ENCODE results near the gene PTK6.

The PTK6 gene

DNA sequence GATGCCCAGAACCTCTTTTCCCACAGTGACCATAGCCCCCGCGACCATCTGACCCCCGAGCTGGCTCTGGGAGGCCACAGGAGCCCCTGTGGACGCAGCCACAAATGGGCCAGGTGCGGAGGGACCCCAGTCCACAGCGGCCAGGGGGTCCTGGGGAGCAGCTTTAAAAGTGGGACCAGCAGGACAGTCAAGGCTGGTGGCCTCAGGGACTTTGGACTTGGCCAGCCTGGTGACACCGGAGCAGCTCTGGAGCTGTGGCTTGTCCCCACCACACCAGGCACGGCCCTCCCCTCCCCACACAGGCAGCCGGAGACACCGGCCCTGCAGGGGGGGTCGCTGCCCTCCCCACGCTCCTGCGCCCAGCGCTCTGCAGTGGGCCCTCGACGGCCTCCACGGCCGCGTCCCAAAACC, 20.3 kb upstream of the PTK6 start:
- no peak for DNase-seq (ENCODE audit: low read depth in 2 of 2)

DNA sequence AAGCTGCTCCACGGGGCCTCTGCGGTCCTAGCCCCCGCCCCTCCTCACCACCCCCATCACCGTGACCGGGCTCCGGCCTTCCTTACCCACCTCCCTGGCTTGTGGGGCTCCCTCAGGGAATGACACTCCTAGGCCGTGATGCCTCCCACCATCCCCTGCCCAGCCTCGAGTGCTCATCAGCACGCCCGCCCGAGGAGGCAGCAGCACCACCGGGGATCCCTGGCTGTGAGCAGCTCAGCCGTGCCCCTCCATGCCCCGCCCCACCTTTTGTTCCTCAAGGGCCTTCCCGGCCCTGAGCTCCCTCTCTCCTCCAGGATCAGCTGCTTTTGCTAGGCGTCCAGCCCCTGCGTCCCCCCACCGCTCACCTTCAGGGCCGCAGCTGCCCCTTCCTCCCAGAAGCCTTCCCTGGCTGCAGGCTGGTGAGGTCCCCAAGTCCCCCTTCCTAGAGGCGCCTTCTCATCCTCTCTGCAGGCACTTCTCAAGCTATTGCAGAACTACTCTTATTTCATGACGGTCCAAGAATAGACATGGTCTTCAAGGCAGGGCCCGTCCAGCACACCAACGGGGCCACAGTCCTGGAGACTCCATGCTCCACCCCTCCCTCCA, 19.8 kb upstream of the PTK6 start:
- DNase-seq (ENCODE audit: low read depth in 2 of 2): no peak

DNA sequence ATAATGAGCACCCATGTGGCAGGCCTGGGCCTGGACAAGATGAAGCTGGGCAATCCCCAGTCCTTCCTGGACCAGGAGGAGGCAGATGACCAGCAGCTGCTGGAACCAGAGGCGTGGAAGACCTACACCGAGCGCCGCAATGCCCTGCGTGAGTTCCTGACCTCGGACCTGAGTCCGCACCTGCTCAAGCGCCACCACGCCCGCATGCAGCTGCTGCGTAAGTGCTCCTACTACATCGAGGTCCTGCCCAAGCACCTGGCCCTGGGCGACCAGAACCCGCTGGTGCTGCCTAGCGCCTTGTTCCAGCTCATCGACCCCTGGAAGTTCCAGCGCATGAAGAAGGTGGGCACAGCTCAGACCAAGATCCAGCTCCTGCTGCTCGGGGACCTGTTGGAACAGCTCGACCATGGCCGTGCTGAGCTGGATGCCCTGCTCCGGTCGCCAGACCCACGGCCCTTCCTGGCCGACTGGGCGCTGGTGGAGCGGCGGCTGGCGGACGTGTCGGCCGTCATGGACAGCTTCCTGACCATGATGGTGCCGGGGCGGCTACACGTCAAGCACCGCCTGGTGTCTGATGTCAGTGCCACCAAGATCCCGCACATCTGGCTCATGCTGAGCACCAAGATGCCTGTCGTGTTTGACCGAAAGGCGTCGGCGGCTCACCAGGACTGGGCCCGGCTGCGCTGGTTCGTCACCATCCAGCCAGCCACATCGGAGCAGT, 18.6 kb upstream of the PTK6 start:
- no peak for DNase-seq (ENCODE audit: low read depth in 2 of 2)

DNA sequence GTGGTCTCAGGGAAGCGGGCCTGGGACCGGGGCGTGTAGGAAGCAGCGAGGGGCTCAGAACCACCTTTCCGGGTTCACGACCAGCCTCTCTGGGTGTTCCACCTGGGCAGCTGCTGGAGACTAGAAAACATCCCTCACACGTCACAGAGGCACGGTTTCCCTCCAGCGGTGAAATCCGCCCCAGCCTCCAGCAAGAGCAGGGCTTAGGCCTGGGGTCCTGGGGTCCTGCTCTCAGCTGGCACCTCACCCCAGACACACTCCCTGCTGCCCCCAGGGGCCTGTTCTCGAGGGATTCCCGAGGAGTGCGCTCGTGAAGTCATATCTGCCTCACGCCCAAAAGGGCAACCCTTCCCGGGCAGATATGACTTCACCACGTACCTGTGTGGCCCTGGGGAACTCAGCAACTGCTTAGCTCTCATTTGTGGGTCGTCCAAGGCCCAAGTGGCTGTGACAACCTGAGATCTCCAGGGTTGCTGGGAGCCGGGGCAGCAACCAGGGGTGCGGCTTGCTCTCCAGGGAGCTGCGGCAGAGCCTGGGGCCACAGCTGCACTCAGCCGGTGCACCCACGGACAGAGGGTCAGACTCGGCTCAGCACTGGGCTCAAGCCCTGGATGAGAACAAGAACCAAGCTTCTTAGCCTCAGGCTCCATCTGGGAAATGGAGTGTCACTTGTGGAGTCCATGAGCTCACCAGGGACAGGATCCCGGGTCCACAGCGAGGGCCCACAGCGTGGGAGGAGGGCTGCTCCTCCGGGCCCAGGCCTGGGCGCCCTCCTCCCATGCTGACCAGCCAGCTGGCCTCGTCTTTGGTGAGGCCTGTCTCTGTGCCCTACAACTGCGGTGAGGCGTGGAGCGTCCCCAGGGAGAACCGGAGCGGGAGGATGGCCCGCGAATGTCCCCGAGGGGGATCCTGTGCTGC, 17.4 kb upstream of the PTK6 start:
- DNase-seq (ENCODE audit: low read depth in 2 of 2): no peak

DNA sequence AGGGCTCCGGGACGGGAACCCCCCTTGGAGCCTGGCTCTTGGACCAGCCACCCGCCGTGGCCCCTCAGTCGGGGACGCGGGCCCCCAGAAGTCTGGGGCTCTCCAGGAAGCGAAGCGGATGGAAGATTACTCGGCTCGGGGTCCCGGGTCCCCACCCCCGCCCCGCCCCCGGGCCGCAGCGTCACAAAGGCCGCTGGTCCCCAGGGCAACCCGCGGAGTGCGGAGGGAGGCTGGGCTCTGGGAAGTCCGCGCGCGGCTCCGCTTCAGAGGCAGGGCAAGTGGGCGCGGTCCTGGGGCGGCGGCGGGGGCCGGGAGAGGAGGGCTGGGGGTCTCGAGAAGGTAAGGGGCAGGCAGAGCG, 16.7 kb upstream of the PTK6 start, which contains the start of gene FNDC11:
FNDC11 (plus strand) TSS at position 227 of the 358 bp plus-strand sequence. CDS start 1,505 bp downstream, outside the sequence.
- peak in 1 of 2 donors; percentile 31 for DNase-seq (ENCODE audit: low read depth in 2 of 2)

DNA sequence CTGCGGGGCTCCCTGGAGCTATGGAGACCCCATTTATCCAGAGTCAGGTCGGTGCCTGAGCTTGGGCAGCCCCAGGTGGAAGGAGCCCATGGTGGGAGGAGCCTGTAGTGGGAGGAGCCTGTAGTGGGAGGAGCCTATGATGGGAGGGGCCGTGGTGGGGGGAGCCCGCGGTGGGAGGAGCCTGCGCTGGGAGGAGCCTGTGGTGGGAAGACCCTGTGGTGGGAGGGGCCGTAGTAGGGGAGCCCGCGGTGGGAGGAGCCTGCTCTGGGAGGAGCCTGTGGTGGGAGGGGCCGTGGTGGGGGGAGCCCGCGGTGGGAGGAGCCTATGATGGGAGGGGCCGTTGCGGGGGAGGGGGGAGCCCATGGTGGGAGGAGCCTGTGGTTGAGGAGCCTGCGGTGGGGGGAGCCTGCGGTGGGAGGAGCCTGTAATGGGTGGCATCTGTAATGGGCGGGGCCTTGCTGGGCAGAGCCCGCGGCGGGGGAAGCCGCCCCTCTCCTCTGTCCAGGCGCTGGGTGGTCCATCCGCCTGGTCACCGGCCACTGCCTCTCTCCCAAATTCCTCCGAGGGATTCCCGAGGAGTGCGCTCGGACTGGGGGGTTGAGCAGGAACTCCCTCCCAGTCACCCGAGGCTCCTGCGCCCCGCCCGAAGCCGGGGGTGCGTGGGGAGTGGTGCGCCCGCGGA, 16.2 kb upstream of the PTK6 start:
- DNase-seq (ENCODE audit: low read depth in 2 of 2): peak; percentile 90 to 91

DNA sequence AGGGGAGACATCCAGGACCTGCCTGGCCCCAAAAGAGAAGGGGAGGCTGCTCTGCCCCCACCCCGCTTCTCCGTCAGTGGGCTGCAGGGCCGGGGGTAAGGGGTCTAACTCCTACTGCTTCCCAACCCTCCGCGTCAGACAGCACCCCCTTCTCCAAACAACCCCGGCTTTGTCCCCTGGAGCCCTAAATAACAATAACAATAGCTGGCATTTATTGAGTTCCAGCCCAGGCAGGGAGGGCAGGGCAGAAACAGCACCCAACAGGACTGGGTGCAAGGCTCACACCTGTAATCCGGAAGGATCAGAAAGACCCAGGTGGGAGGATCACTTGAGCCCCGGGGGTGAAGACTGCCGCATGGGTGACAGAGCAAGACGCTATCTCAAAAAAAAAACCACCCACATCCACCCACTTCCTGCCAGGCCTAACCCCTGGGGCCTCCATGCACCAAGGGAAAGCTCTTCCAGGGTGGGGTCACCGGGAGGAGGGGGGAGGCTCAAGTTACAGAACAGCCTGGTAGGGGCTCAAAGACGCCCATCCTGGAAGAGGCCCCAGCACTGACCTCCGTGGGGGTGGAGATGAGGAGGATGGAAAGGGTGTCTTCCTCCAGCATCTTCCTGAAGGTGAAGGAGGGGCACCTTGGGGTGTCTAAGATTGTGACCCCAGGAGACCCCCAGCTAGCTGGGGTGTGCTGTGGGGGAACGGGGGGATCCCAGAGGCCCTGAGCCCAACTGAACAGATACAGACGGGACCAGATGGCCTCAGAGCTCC, 15.5 kb upstream of the PTK6 start:
- DNase-seq (ENCODE audit: low read depth in 2 of 2): no peak

DNA sequence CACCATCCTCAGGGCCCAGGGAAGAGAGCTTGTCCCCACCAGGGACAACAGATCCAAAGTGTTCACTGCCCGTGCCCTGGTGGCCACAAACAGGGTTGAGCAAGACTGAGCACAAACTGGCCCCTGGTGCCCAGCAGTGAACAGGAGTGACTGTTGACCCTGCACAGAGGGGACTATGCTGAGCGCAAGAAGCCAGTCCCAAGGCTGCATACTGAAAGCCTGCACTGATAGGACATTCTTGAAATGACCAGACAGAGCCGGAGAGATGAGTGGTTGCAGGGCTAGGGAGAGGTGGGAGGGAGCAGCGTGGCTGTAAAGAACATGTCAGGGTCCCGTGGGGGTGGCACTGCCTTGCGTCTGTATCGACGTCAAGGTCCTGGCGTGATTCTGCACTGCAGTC, 13.9 kb upstream of the PTK6 start:
- no peak for DNase-seq (ENCODE audit: low read depth in 2 of 2)

DNA sequence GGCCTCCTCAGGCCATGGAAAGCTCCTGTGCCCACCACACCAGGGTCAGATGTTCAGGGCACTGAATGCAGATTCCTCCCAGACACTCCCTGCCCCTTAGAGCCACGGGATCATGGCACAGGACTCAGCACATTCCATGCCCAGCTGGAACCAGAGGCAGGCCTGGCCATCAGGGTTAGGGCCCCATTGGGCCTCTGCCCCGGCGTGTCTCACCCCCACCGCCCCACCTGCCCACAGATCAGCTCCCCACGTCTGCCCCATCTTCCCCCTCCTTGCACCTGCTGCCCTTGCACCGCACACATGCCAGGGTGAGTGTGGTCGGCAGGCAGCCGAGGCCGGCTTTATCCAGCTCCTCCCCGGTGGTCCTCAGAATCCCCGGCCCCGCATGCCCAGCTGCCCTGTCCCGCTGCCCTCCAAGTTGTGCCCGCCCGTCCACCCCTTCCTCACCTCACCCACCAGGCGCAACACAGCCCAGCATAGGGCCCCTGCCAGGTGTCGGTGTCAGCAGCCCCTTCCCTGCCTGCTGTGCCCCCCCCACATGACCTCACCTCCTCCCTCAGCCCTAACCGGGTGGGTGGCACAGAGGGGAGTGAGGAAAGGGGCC, 12.6 kb upstream of the PTK6 start:
- no peak for DNase-seq (ENCODE audit: low read depth in 2 of 2)

DNA sequence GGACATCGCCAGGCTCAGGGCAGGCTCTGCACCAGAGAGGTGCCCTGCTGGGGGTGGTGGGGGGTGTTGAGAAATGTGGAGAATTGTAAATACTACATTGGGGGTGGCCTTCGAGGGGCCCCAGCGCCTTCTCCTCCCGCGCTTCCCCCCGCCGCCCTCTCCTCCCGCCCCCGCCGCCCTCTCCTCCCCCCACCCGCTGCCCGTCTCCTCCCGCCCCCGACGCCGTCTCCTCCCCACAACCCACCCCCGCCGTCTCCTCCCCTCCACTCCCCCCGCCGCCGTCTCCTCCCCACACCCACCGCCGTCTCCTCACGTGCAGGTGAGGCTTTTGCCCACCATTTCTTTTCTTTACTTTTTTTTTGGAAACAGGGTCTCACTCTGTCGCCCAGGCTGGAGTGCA, 11.8 kb upstream of the PTK6 start:
- no peak for DNase-seq (ENCODE audit: low read depth in 2 of 2)

DNA sequence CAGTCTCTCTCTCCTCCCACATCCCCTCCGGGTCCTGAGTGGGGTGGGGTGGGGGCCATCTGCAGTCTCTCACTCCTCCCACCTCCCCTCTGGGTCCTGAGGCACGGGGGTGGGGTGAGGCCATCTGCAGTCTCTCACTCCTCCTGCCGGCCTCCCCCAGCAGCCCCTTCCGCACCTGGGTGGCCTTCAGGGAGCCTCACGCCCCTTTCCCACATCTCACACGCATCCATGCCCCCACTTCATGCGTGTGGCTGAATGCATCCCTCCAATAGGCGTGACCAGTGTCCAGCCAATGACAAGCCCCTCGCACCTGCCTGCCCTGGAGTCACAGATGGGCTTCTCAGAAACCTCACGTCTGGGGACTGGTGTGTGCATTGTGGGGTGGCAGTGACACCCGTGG, 11.4 kb upstream of the PTK6 start:
- no peak for DNase-seq (ENCODE audit: low read depth in 2 of 2)

DNA sequence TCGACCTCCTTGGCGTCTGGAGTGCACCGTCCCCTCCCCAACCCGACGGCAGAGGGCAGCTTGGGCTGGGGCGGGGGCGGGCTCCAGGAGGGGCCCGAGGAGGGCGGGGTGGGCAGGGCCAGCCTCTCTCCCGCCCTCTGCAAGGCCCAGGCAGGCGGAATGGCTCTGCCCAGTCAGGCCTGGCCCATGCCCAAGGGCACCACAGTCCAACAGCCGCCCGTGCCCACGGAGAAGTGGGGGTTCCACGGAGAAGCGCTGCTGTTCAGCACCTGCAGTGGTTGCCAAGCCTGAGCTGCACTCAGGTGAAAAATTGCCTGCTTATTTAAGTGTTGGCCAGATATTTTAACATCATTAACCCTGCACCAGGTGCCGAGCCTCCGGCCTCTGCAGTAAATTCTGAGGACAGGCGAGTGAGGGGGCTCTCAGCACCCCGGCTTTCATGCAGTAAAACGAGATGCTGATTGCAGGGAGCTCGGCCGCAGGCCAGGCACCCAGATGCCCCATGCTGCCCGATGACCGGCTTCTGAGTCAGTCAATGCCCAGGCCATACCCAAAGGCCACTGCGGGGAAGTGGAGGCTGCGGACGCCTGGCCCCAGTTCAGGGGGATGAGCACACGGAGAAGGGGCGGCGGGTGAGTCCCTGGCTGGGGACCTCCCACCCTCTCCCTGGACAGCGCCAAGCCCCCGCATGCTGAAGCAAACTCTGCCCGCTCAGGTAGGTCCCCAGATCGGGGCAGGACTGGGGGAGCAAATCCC, 10.7 kb upstream of the PTK6 start, which contains the start of gene SRMS:
SRMS (minus strand) TSS at position 25 of the 756 bp plus-strand sequence. CDS start 286 bp downstream, outside the sequence.
- DNase-seq (ENCODE audit: low read depth in 2 of 2): no peak

DNA sequence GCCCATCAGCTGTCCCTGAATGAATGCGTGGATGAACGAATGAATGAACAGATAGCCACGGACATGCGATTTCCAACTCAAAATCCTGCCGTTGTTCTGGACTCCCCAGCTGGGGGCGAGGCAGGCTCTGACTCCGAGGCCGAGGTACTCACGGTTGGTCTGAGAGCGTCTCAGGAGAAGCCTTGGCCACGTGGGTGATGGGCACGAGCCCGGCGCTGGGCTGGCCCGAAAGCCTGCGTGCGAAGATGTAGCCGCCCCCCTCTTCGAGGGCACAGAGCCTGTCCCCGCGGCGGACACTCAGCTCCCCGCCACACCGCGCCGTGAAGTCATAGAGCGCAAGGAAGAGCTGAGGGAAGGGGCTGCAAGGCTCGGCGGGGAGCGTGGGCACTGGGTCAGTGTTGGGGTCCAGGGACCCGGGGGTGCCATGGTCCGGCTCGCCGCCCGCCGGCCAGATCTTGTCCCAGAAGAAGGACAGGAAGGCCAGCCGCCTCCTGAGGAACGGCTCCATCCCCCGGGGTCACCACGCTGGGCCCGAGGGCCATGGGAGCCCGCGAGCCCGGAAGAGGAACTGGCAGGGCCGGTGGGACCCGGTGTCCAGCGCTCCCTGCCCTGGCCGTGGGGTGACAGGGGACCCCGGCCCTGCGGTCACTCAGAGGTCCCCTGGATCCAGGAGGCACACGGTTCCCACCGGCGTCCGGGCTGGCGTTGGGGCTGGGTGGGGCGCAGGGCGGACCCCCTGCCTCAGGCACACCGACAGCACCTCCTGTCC, 10.0 kb upstream of the PTK6 start:
- DNase-seq (ENCODE audit: low read depth in 2 of 2): no peak

DNA sequence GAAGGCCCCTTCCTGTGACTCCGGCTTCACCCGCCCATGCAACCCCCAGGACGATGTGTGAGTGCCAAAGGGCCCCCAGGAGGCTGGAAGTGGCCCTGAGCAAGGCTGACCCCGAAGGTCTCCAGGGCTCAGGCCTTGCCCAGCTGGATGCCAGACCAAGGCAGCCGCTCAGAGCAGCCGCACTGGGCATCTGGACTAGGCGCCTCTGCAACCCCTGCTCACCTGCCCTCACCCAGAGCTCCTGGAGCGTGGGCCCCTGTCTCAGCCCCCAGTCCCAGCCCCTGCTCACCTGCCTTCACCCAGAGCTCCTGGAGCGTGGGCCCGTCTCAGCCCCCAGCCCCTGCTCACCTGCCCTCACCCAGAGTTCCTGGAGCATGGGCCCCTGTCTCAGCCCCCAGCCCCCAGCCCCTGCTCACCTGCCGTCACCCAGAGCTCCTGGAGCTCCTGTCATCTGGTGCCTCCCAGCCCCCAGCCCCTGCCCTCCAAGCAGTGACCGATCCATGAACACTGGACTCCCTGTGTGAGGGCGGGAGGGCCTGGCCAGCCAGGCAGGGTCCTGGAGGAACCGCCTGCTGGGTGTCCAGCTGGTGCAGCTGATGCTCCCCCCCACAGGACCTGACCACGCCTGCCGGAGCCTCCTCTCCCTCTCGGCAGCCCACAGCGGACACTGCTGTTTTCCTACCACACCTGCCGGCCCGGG, 9.2 kb upstream of the PTK6 start:
- DNase-seq (ENCODE audit: low read depth in 2 of 2): no peak

DNA sequence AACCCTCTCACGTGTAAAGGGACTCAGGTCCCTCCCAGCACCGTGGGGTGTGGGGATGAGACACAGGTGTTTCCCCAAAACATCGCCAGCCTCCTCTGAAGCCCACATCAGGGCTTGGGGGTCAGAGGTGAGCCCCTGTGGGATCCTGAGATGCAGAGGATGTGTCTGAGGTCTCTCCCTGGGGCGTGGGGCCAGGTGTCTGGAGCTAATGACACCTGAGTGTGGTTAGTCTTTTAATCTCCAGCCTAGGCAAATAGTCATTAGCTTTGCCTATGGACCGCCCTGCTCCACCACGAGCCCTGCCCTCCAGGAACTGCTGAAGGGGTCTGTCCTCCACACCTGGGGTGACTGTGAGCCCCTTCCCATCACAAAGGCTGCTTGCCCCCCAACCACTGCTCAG, 8.6 kb upstream of the PTK6 start:
- DNase-seq (ENCODE audit: low read depth in 2 of 2): no peak

DNA sequence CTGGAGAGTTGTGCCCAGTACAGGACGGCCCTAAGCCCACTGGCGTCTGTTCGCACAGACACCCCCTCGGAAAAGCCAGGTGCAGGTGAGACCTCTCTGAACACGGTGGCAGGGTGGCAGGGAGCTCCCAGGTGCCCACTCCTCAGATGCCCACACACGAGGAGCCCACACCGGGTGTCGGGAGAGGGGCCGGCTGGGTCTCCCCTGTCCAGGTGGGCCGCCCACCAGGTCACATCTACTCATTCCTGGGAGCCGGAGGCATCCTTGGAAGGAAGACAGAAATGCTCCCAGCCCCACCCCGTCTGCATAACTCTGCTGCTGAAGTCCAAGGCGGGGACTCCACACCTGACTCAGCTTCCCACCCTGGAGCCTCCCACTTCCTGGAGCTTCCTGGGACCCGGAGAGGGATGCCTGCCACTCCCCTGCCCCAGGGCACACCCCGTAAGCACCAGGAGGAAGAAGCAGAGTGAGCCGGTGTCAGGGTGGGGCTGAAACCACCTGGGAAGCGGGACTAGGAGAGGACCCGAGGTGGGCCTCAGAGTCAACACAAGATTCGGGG, 7.9 kb upstream of the PTK6 start:
- no peak for DNase-seq (ENCODE audit: low read depth in 2 of 2)

DNA sequence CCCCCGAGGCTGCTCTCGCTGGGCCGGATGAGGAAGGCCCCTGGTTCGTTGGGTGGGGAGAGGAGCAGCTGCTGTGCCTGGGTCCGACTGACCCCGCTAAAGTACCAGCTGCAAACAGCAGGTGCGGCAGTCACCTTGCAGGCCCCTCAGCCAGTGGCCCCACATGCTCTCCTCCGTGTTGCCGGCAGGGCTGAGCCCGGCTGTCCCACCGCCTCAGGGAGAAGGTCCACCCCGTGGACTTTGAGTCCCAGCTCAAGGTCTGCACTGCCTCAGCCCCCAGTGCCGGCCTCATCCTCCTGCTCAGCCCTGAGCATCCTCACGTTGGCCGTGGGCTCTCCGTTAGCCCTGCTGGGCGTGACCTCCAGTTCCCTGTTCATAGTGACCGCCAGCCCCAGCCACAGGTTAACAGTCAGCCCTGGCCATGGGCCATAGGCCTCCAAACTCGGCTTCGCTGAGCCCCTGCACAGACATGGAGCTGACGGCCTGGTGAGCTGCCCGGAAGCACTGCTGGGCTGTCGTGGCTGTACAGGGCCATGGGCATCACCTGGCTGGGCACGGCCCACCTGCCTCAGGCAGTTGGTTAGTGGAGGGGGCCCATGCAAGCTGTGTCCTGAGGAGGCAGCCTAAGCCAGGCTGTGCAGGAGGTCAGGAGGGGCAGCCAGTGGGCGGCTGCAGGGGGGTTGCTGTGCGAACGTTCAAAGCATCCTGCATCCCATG, 7.2 kb upstream of the PTK6 start:
- no peak for DNase-seq (ENCODE audit: low read depth in 2 of 2)

DNA sequence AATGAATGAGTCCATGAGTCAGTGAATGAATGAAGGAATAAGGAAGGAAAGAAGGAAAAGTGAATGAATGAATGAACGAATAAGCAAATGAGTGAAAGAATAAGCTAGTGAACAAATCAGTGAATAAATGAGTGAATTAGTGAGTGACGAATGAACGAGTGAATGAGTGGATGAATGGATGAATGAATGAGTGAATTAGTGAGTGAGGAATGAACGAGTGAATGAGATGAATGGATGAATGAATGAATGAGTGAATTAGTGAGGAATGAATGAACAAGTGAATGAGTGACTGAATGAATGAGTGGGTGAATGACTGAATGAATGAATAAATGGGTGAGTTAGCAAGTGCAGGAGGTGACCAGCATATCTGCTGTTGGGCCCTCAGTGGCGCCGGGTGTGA, 6.6 kb upstream of the PTK6 start:
- no peak for DNase-seq (ENCODE audit: low read depth in 2 of 2)
